IMR-90 (cell line): ENCODE results near the gene RALGAPA1.

Experiments
- CTCF ChIP-seq: conservative IDR thresholded peaks from 2 replicates; pipeline ENCODE4 v1.5.1; 2012; ENCODE audit warnings: mild to moderate bottlenecking, low read depth, low read length, improper control_type of control experiment
- POLR2A ChIP-seq: IDR thresholded peaks from 2 replicates; pipeline ENCODE4 v1.6.1; 2012; ENCODE audit warnings: mild to moderate bottlenecking, low read depth, low read length

DNA sequence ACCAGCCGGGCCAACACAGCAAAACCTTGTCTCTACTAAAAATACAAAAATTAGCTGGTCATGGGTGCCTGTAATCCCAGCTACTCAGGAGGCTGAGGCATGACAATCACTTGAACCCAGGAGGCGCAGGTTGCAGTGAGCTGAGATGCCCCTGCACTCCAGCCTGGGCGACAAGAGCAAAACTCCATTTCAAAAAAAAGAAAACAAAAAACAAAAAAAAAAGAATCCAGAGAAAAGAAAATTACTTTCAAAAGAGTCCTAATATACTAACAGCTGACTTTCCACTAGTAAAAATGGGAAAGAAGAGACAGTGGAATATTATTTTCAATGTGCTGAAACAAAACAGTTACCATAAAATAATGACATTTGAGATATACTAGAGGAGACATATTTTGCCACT lies 283.4 kb downstream of the RALGAPA1 start:
- TF ChIP-seq POLR2A (no peak), CTCF (no peak)
